Trophoblast cell (in vitro differentiated cells and primary cell): ENCODE results near the gene TMEM127.

Experiments
- DNase-seq, 2 donors: peaks; one replicate each; pipeline ENCODE4 v3.0.0-alpha.2; 2016
- H2AFZ ChIP-seq: 2 replicates; pipeline ENCODE4 v1.6.1; 2013; ENCODE audit warnings: low read length, moderate library complexity, mild to moderate bottlenecking; ENCODE audit not compliant: insufficient read depth, poor library complexity
- H2AK5ac ChIP-seq: 2 replicates; pipeline ENCODE4 v1.6.1; 2013; ENCODE audit warnings: mild to moderate bottlenecking, low read length
- H2BK120ac ChIP-seq: 2 replicates; pipeline ENCODE4 v1.6.1; 2013; ENCODE audit warnings: low read length, mild to moderate bottlenecking, moderate library complexity; ENCODE audit not compliant: insufficient read depth, poor library complexity
- H2BK12ac ChIP-seq: 2 replicates; pipeline ENCODE4 v1.6.1; 2013; ENCODE audit warnings: mild to moderate bottlenecking, low read length, moderate library complexity
- H2BK5ac ChIP-seq: 2 replicates; pipeline ENCODE4 v1.6.1; 2013; ENCODE audit warnings: low read length, low read depth, moderate library complexity, mild to moderate bottlenecking; ENCODE audit not compliant: poor library complexity
- H3K14ac ChIP-seq: 2 replicates; pipeline ENCODE4 v1.6.1; 2013; ENCODE audit warnings: mild to moderate bottlenecking, low read length
- H3K18ac ChIP-seq: 2 replicates; pipeline ENCODE4 v1.6.1; 2013; ENCODE audit warnings: mild to moderate bottlenecking, low read length
- H3K23ac ChIP-seq: 2 replicates; pipeline ENCODE4 v1.6.1; 2013; ENCODE audit warnings: low read length
- H3K27ac ChIP-seq: 2 replicates; pipeline ENCODE4 v1.5.1; 2013; ENCODE audit warnings: low read depth, mild to moderate bottlenecking, inconsistent platforms, low read length, moderate library complexity
- H3K27me3 ChIP-seq: 2 replicates; pipeline ENCODE4 v1.6.1; 2013; ENCODE audit warnings: inconsistent platforms, mild to moderate bottlenecking, low read length, moderate library complexity; ENCODE audit not compliant: insufficient read depth
- H3K36me3 ChIP-seq, 2 experiments: 1 replicate in 1 of 2; 2 replicates in 1 of 2; pipeline ENCODE4 v1.6.1; 2013; ENCODE audit warnings: low read length in 2 of 2, mild to moderate bottlenecking in 2 of 2, moderate library complexity in 1 of 2; ENCODE audit not compliant: insufficient read depth in 2 of 2, control insufficient read depth in 1 of 2
- H3K4ac ChIP-seq: 2 replicates; pipeline ENCODE4 v1.6.1; 2013; ENCODE audit warnings: low read depth, mild to moderate bottlenecking, low read length, moderate library complexity
- H3K4me1 ChIP-seq, 2 experiments: 1 replicate in 1 of 2; 2 replicates in 1 of 2; pipeline ENCODE4 v1.6.1; 2013; ENCODE audit warnings: low read length in 2 of 2, mild to moderate bottlenecking in 2 of 2, moderate library complexity in 1 of 2; ENCODE audit not compliant: insufficient read depth in 2 of 2, control insufficient read depth in 1 of 2
- H3K4me2 ChIP-seq: 2 replicates; pipeline ENCODE4 v1.6.1; 2013; ENCODE audit warnings: inconsistent platforms, mild to moderate bottlenecking, low read length, moderate library complexity
- H3K4me3 ChIP-seq: 2 replicates; pipeline ENCODE4 v1.5.1; 2013; ENCODE audit warnings: mild to moderate bottlenecking, low read depth, low read length, inconsistent platforms
- H3K79me1 ChIP-seq: one replicate; pipeline ENCODE4 v1.6.1; 2013; ENCODE audit warnings: low read length
- H3K79me2 ChIP-seq: 2 replicates; pipeline ENCODE4 v1.6.1; 2013; ENCODE audit warnings: low read length, mild to moderate bottlenecking; ENCODE audit not compliant: control insufficient read depth, insufficient read depth, poor library complexity
- H3K9ac ChIP-seq: 2 replicates; pipeline ENCODE4 v1.6.1; 2013; ENCODE audit warnings: mild to moderate bottlenecking, low read length
- H3K9me3 ChIP-seq: 2 replicates; pipeline ENCODE4 v1.6.1; 2013; ENCODE audit warnings: low read depth, mild to moderate bottlenecking, control low read depth, inconsistent platforms, low read length; ENCODE audit not compliant: insufficient read depth
- H4K12ac ChIP-seq: 2 replicates; pipeline ENCODE4 v1.6.1; 2013; ENCODE audit warnings: low read depth, mild to moderate bottlenecking, low read length, moderate library complexity
- H4K8ac ChIP-seq: 2 replicates; pipeline ENCODE4 v1.6.1; 2013; ENCODE audit warnings: low read depth, mild to moderate bottlenecking, low read length, moderate library complexity
- H4K91ac ChIP-seq: one replicate; pipeline ENCODE4 v1.6.1; 2013; ENCODE audit warnings: low read depth, mild to moderate bottlenecking, low read length, moderate library complexity
- WGBS: extraction: QIAGEN DNeasy Blood & Tissue Kit; methylation state at CpG from one replicate; pipeline ENCODE4 v1.1.7; 2013; ENCODE audit warnings: missing lambda C conversion rate; ENCODE audit not compliant: insufficient read length, insufficient coverage; ENCODE audit errors: extremely low coverage; 5-methylcytosine and 5-hydroxymethylcytosine counted together

The TMEM127 gene

GRCh38 chr2:96249654-96250053, 16.1 kb downstream of the TMEM127 start:
- Histone ChIP-seq H3K4ac (no peak overlapping the region), H3K14ac (no peak overlapping the region), H3K36me3 (peaks cover 23% of the 10 kb centered on the region in 2 experiments), H2AFZ (no peak overlapping the region), H3K9ac (no peak overlapping the region), H2BK12ac (no peak overlapping the region), H3K27ac (no peak overlapping the region), H3K79me1 (no peaks in the 10 kb centered on the region), H4K8ac (no peak overlapping the region), H2BK120ac (no peak overlapping the region), H3K4me1 (peaks cover 0 to 3% of the 10 kb centered on the region in 2 experiments), H2BK5ac (no peak overlapping the region), H3K23ac (no peak overlapping the region), H4K91ac (no peak overlapping the region), H4K12ac (no peak overlapping the region), H3K79me2 (no peaks in the 10 kb centered on the region), H3K27me3 (no peaks in the 10 kb centered on the region), H3K9me3 (no peaks in the 10 kb centered on the region), H3K18ac (no peak overlapping the region), H2AK5ac (no peak overlapping the region), H3K4me2 (no peak overlapping the region), H3K4me3 (no peak overlapping the region)
- no CpG with 5 or more reads among the region's 9 CpGs for WGBS
- no peak for DNase-seq

- Histone ChIP-seq H3K27ac (no peak overlapping the region), H3K27me3 (no peaks in the 10 kb centered on the region)
- no CpG with 5 or more reads among the region's 4 CpGs for WGBS
Measured at GRCh38 chr2:96248624-96249023, 17.2 kb downstream of the TMEM127 start.

GRCh38 chr2:96247896-96248295, 17.9 kb downstream of the TMEM127 start:
- WGBS = no CpG with 5 or more reads among the region's 5 CpGs
- H4K12ac ChIP-seq = no peak overlapping the region
- H3K9me3 ChIP-seq = no peaks in the 10 kb centered on the region
- no peak overlapping the region for H4K8ac ChIP-seq
- peaks cover 6% of the 10 kb centered on the region in 2 experiments for H3K36me3 ChIP-seq
- no peaks in the 10 kb centered on the region for H3K27me3 ChIP-seq
- H3K14ac ChIP-seq = no peak overlapping the region
- H3K4me2 ChIP-seq = no peak overlapping the region
- DNase-seq = no peak
- H3K79me1 ChIP-seq = no peaks in the 10 kb centered on the region
- H2AK5ac ChIP-seq = no peak overlapping the region
- H3K23ac ChIP-seq = no peak overlapping the region
- no peak overlapping the region for H3K27ac ChIP-seq
- H3K4ac ChIP-seq = no peak overlapping the region
- H2BK5ac ChIP-seq = no peak overlapping the region
- no peak overlapping the region for H2BK120ac ChIP-seq
- no peak overlapping the region for H4K91ac ChIP-seq
- no peak overlapping the region for H3K18ac ChIP-seq
- H3K9ac ChIP-seq = no peak overlapping the region
- H3K4me1 ChIP-seq = peaks cover 0 to 3% of the 10 kb centered on the region in 2 experiments
- no peak overlapping the region for H2AFZ ChIP-seq
- H3K79me2 ChIP-seq = no peaks in the 10 kb centered on the region
- H2BK12ac ChIP-seq = no peak overlapping the region
- H3K4me3 ChIP-seq = no peak overlapping the region

More at GRCh38 chr2:96248624-96249023, 17.2 kb downstream of the TMEM127 start:
- H2AK5ac ChIP-seq = no peak overlapping the region
- DNase-seq = no peak
- H3K79me2 ChIP-seq = no peaks in the 10 kb centered on the region
- no peak overlapping the region for H3K4me3 ChIP-seq
- H2BK12ac ChIP-seq = no peak overlapping the region
- peaks cover 0 to 3% of the 10 kb centered on the region in 2 experiments for H3K4me1 ChIP-seq
- H2BK5ac ChIP-seq = no peak overlapping the region
- H4K12ac ChIP-seq = no peak overlapping the region
- peaks cover 13% of the 10 kb centered on the region in 2 experiments for H3K36me3 ChIP-seq
- H3K9ac ChIP-seq = no peak overlapping the region
- no peak overlapping the region for H3K18ac ChIP-seq
- H3K4ac ChIP-seq = no peak overlapping the region
- no peak overlapping the region for H3K4me2 ChIP-seq
- H3K23ac ChIP-seq = no peak overlapping the region
- H4K8ac ChIP-seq = no peak overlapping the region
- H2BK120ac ChIP-seq = no peak overlapping the region
- H3K14ac ChIP-seq = no peak overlapping the region
- H4K91ac ChIP-seq = no peak overlapping the region
- no peak overlapping the region for H2AFZ ChIP-seq
- no peaks in the 10 kb centered on the region for H3K9me3 ChIP-seq
- H3K79me1 ChIP-seq = no peaks in the 10 kb centered on the region

- WGBS = no CpG with 5 or more reads among the region's 3 CpGs
- no peak overlapping the region for H4K91ac ChIP-seq
- no peak for DNase-seq
Measured at GRCh38 chr2:96247009-96247408, 18.8 kb downstream of the TMEM127 start.

More at GRCh38 chr2:96247009-96247408, 18.8 kb downstream of the TMEM127 start:
- H3K9me3 ChIP-seq = no peaks in the 10 kb centered on the region
- no peaks in the 10 kb centered on the region for H3K79me1 ChIP-seq
- no peak overlapping the region for H3K4me2 ChIP-seq
- H3K23ac ChIP-seq = no peak overlapping the region
- no peak overlapping the region for H3K4ac ChIP-seq
- no peak overlapping the region for H2BK120ac ChIP-seq
- no peak overlapping the region for H2AK5ac ChIP-seq
- no peak overlapping the region for H4K12ac ChIP-seq
- no peak overlapping the region for H3K27ac ChIP-seq
- H3K79me2 ChIP-seq = no peaks in the 10 kb centered on the region
- no peaks in the 10 kb centered on the region for H3K36me3 ChIP-seq
- H3K18ac ChIP-seq = no peak overlapping the region
- no peak overlapping the region for H3K4me3 ChIP-seq
- H3K27me3 ChIP-seq = no peaks in the 10 kb centered on the region
- H2BK12ac ChIP-seq = no peak overlapping the region
- peaks cover 0 to 3% of the 10 kb centered on the region in 2 experiments for H3K4me1 ChIP-seq
- peak overlapping the region; percentile 38 for H3K9ac ChIP-seq
- no peak overlapping the region for H4K8ac ChIP-seq
- no peak overlapping the region for H2AFZ ChIP-seq
- H2BK5ac ChIP-seq = no peak overlapping the region
- H3K14ac ChIP-seq = no peak overlapping the region
